Neuron (in vitro differentiated cells): ENCODE measurements around the gene PEAK1.

ENCODE experiments used
- H2AFZ ChIP-seq: one replicate; pipeline ENCODE4 v1.6.1; 2013; ENCODE audit warnings: low read depth, mild to moderate bottlenecking, inconsistent platforms, low read length, moderate library complexity
- H3K27me3 ChIP-seq: one replicate; pipeline ENCODE4 v1.6.1; 2013; ENCODE audit warnings: low read length; ENCODE audit not compliant: insufficient read depth
- H3K36me3 ChIP-seq: one replicate; pipeline ENCODE4 v1.6.1; 2013; ENCODE audit warnings: low read length; ENCODE audit not compliant: insufficient read depth
- H3K4me1 ChIP-seq: one replicate; pipeline ENCODE4 v1.6.1; 2013; ENCODE audit warnings: low read length; ENCODE audit not compliant: insufficient read depth
- H3K4me3 ChIP-seq: 2 replicates; pipeline ENCODE4 v1.5.1; 2013; ENCODE audit warnings: mild to moderate bottlenecking, low read length, moderate library complexity
- H3K9me3 ChIP-seq: one replicate; pipeline ENCODE4 v1.6.1; 2013; ENCODE audit warnings: low read length

PEAK1 gene

GRCh38 chr15:77235566-77235965, 184.3 kb downstream of the PEAK1 start:
- no peaks in the 10 kb centered on the region for H3K36me3 ChIP-seq
- H3K9me3 ChIP-seq: peaks cover 14% of the 10 kb centered on the region
- no peaks in the 10 kb centered on the region for H3K27me3 ChIP-seq
- no peaks in the 10 kb centered on the region for H3K4me1 ChIP-seq
- no peak overlapping the region for H2AFZ ChIP-seq
- no peak overlapping the region for H3K4me3 ChIP-seq

GRCh38 chr15:77228828-77229227, 191.1 kb downstream of the PEAK1 start:
- Histone ChIP-seq H3K36me3 (no peaks in the 10 kb centered on the region), H3K9me3 (no peaks in the 10 kb centered on the region), H3K4me1 (peaks cover 7% of the 10 kb centered on the region), H3K4me3 (no peak overlapping the region), H3K27me3 (no peaks in the 10 kb centered on the region), H2AFZ (no peak overlapping the region)

GRCh38 chr15:77226652-77227051, 193.3 kb downstream of the PEAK1 start:
- no peaks in the 10 kb centered on the region for H3K27me3 ChIP-seq
- H3K9me3 ChIP-seq: no peaks in the 10 kb centered on the region
- H3K4me3 ChIP-seq: no peak overlapping the region
- H2AFZ ChIP-seq: no peak overlapping the region
- H3K4me1 ChIP-seq: peaks cover 7% of the 10 kb centered on the region
- H3K36me3 ChIP-seq: no peaks in the 10 kb centered on the region

GRCh38 chr15:77225646-77226045, 194.3 kb downstream of the PEAK1 start:
- Histone ChIP-seq H2AFZ (no peak overlapping the region), H3K4me1 (peaks cover 7% of the 10 kb centered on the region), H3K4me3 (no peak overlapping the region), H3K36me3 (no peaks in the 10 kb centered on the region), H3K27me3 (no peaks in the 10 kb centered on the region), H3K9me3 (no peaks in the 10 kb centered on the region)

- Histone ChIP-seq H3K4me1 (peaks cover 7% of the 10 kb centered on the region), H2AFZ (no peak overlapping the region), H3K4me3 (no peak overlapping the region)
These were observed 194.8 kb downstream of the PEAK1 start for GRCh38 chr15:77225088-77225487.

GRCh38 chr15:77224352-77224751, 195.6 kb downstream of the PEAK1 start:
- Histone ChIP-seq H3K4me1 (peaks cover 7% of the 10 kb centered on the region), H3K9me3 (no peaks in the 10 kb centered on the region), H3K4me3 (no peak overlapping the region), H3K27me3 (no peaks in the 10 kb centered on the region), H2AFZ (no peak overlapping the region), H3K36me3 (no peaks in the 10 kb centered on the region)

More at GRCh38 chr15:77225088-77225487, 194.8 kb downstream of the PEAK1 start:
- Histone ChIP-seq H3K9me3 (no peaks in the 10 kb centered on the region), H3K36me3 (no peaks in the 10 kb centered on the region), H3K27me3 (no peaks in the 10 kb centered on the region)

GRCh38 chr15:77221708-77222107, 198.2 kb downstream of the PEAK1 start:
- H2AFZ ChIP-seq: no peak overlapping the region
- peaks cover 7% of the 10 kb centered on the region for H3K4me1 ChIP-seq
- no peaks in the 10 kb centered on the region for H3K9me3 ChIP-seq
- no peaks in the 10 kb centered on the region for H3K27me3 ChIP-seq
- no peaks in the 10 kb centered on the region for H3K36me3 ChIP-seq
- H3K4me3 ChIP-seq: no peak overlapping the region

- Histone ChIP-seq H3K4me1 (peaks cover 7% of the 10 kb centered on the region), H3K36me3 (no peaks in the 10 kb centered on the region), H3K27me3 (no peaks in the 10 kb centered on the region), H3K9me3 (no peaks in the 10 kb centered on the region), H3K4me3 (no peak overlapping the region), H2AFZ (no peak overlapping the region)
These were observed 198.7 kb downstream of the PEAK1 start for GRCh38 chr15:77221174-77221573.

- Histone ChIP-seq H3K9me3 (no peaks in the 10 kb centered on the region), H3K4me3 (no peak overlapping the region), H3K27me3 (no peaks in the 10 kb centered on the region), H3K4me1 (peaks cover 7% of the 10 kb centered on the region), H2AFZ (no peak overlapping the region), H3K36me3 (no peaks in the 10 kb centered on the region)
These were observed 200.1 kb downstream of the PEAK1 start for GRCh38 chr15:77219841-77220240.

GRCh38 chr15:77209221-77209620, 210.7 kb downstream of the PEAK1 start:
- Histone ChIP-seq H3K9me3 (no peaks in the 10 kb centered on the region), H2AFZ (no peak overlapping the region), H3K36me3 (no peaks in the 10 kb centered on the region), H3K4me1 (no peaks in the 10 kb centered on the region), H3K4me3 (no peak overlapping the region), H3K27me3 (no peaks in the 10 kb centered on the region)

GRCh38 chr15:77208241-77208640, 211.7 kb downstream of the PEAK1 start:
- Histone ChIP-seq H2AFZ (no peak overlapping the region), H3K4me3 (no peak overlapping the region), H3K27me3 (no peaks in the 10 kb centered on the region), H3K9me3 (no peaks in the 10 kb centered on the region), H3K4me1 (no peaks in the 10 kb centered on the region), H3K36me3 (no peaks in the 10 kb centered on the region)

- Histone ChIP-seq H3K4me1 (no peaks in the 10 kb centered on the region), H3K36me3 (peaks cover 3% of the 10 kb centered on the region), H2AFZ (no peak overlapping the region), H3K9me3 (no peaks in the 10 kb centered on the region), H3K4me3 (no peak overlapping the region), H3K27me3 (no peaks in the 10 kb centered on the region)
These were observed 218.2 kb downstream of the PEAK1 start for GRCh38 chr15:77201665-77202064.

GRCh38 chr15:77196381-77196780, 223.5 kb downstream of the PEAK1 start:
- no peaks in the 10 kb centered on the region for H3K9me3 ChIP-seq
- H3K36me3 ChIP-seq: peaks cover 3% of the 10 kb centered on the region
- H2AFZ ChIP-seq: no peak overlapping the region
- no peak overlapping the region for H3K4me3 ChIP-seq
- no peaks in the 10 kb centered on the region for H3K27me3 ChIP-seq
- H3K4me1 ChIP-seq: peaks cover 17% of the 10 kb centered on the region

GRCh38 chr15:77195586-77195985, 224.3 kb downstream of the PEAK1 start:
- H3K4me3 ChIP-seq: no peak overlapping the region
- no peak overlapping the region for H2AFZ ChIP-seq
- peaks cover 3% of the 10 kb centered on the region for H3K36me3 ChIP-seq
- no peaks in the 10 kb centered on the region for H3K27me3 ChIP-seq
- H3K9me3 ChIP-seq: no peaks in the 10 kb centered on the region
- peaks cover 17% of the 10 kb centered on the region for H3K4me1 ChIP-seq
